ENCODE measurements around the gene DOK1.

Gene DOK1

GRCh38 chr2:74525717-74526648, 28.5 kb upstream of the DOK1 start, which contains the start of gene DQX1:
DQX1 (minus strand) TSS chr2:74526231; CDS start chr2:74525729, 502 bp downstream.
- DNase-seq = peak; percentile 17

- no peak for DNase-seq
These were observed 27.8 kb upstream of the DOK1 start for GRCh38 chr2:74526649-74527230.

- no peak for DNase-seq
These were observed 26.8 kb upstream of the DOK1 start for GRCh38 chr2:74527741-74528140.

- DNase-seq = no peak
These were observed 25.7 kb upstream of the DOK1 start for GRCh38 chr2:74528600-74529356.

GRCh38 chr2:74529357-74530238, 24.9 kb upstream of the DOK1 start, which contains the start of the genes AUP1 and HTRA2:
AUP1 (minus strand) TSS chr2:74529706; CDS start chr2:74529629, 77 bp downstream.
HTRA2 (plus strand) TSS chr2:74529933; CDS start chr2:74530007, 74 bp downstream.
- peak; percentile 99 for DNase-seq

- DNase-seq = no peak
These were observed 24.0 kb upstream of the DOK1 start for GRCh38 chr2:74530239-74531187.

GRCh38 chr2:74531666-74532065, 22.9 kb upstream of the DOK1 start:
- DNase-seq = no peak

- peak; percentile 51 for DNase-seq
These were observed 22.3 kb upstream of the DOK1 start for GRCh38 chr2:74532222-74532621.

- DNase-seq = no peak
These were observed 21.1 kb upstream of the DOK1 start for GRCh38 chr2:74533464-74533863.

- no peak for DNase-seq
These were observed 20.1 kb upstream of the DOK1 start for GRCh38 chr2:74534411-74534810.

GRCh38 chr2:74535440-74535965, 19.0 kb upstream of the DOK1 start:
- no peak for DNase-seq

- no peak for DNase-seq
These were observed 18.2 kb upstream of the DOK1 start for GRCh38 chr2:74536166-74536950.

GRCh38 chr2:74537140-74537539, 17.4 kb upstream of the DOK1 start:
- DNase-seq = no peak

GRCh38 chr2:74538881-74539339, 15.6 kb upstream of the DOK1 start:
- no peak for DNase-seq

- no peak for DNase-seq
These were observed 14.2 kb upstream of the DOK1 start for GRCh38 chr2:74540291-74540690.

GRCh38 chr2:74542978-74543377, 11.5 kb upstream of the DOK1 start:
- no peak for DNase-seq

- no peak for DNase-seq
These were observed 9.9 kb upstream of the DOK1 start for GRCh38 chr2:74544634-74545033.

GRCh38 chr2:74546004-74546403, 8.5 kb upstream of the DOK1 start:
- DNase-seq = no peak

GRCh38 chr2:74548285-74548899, 6.1 kb upstream of the DOK1 start:
- no peak for DNase-seq

All from fibroblast of skin of right quadriceps (primary cell).